T-helper 17 cell (primary cell): ENCODE results near the gene CHAT. TPM values are rescaled to one million over a fixed set of nuclear protein-coding genes. Genes with fewer than 3 reads are reported as not detected.

ENCODE experiments used
- ATAC-seq: fragments of 150-1000 bp; cut with Tn5 transposase; 2 replicates; pipeline ENCODE4 v1.10.0; 2021; ENCODE audit warnings: mild to moderate bottlenecking, moderate library complexity
- DNase-seq, 3 donors: peaks; one replicate each; pipeline versions ENCODE4 v3.0.0 to v3.0.0-alpha.2; 2020 to 2021
- H3K9me3 ChIP-seq: one replicate; pipeline ENCODE4 v1.7.0; 2013; ENCODE audit warnings: low read length, mild to moderate bottlenecking; ENCODE audit not compliant: control insufficient read depth, poor library complexity, severe bottlenecking
- H3K27ac Mint-ChIP-seq: one replicate; pipeline ENCODE4 v1.8.0; 2022; ENCODE audit warnings: mild to moderate bottlenecking, moderate library complexity, mixed read lengths
- H3K27me3 Mint-ChIP-seq: one replicate; pipeline ENCODE4 v1.8.0; 2022; ENCODE audit warnings: mixed read lengths
- H3K36me3 Mint-ChIP-seq: one replicate; pipeline ENCODE4 v1.8.0; 2022; ENCODE audit warnings: low read depth, mixed read lengths
- H3K4me1 Mint-ChIP-seq: one replicate; pipeline ENCODE4 v1.8.0; 2022; ENCODE audit warnings: mild to moderate bottlenecking, mixed read lengths
- H3K4me3 Mint-ChIP-seq: one replicate; pipeline ENCODE4 v1.8.0; 2022; ENCODE audit warnings: mild to moderate bottlenecking, moderate library complexity, mixed read lengths
- total RNA-seq, 4 donors: library from RNA in 2 of 4; stranded (reverse) in 2 of 4; gene quantifications; one replicate each; pipeline ENCODE4 v1.2.3 and lab custom pipeline; 2022 to 2026

CHAT gene
- total RNA-seq, 2 donors from 2014 or later = not detected

GRCh38 chr10:49592726-49593563 is 20.9 kb upstream of the CHAT start:
- peak; percentile 71 for ATAC-seq
- no peaks in the 10 kb centered on the region for H3K9me3 ChIP-seq
- peaks cover 5% of the 10 kb centered on the region for H3K4me1 Mint-ChIP-seq
- H3K27ac Mint-ChIP-seq = no peak overlapping the region
- peak in 2 of 3 donors; percentile 38 to 40 for DNase-seq
- H3K36me3 Mint-ChIP-seq = no peaks in the 10 kb centered on the region
- peaks cover 46% of the 10 kb centered on the region for H3K27me3 Mint-ChIP-seq
- no peak overlapping the region for H3K4me3 Mint-ChIP-seq

- H3K27ac Mint-ChIP-seq = no peak overlapping the region
Measured at GRCh38 chr10:49593564-49593875, 20.3 kb upstream of the CHAT start.

GRCh38 chr10:49593998-49594397 is 19.8 kb upstream of the CHAT start:
- DNase-seq (no peak), ATAC-seq (no peak)
- H3K4me3 Mint-ChIP-seq = no peak overlapping the region
- peaks cover 43% of the 10 kb centered on the region for H3K27me3 Mint-ChIP-seq
- H3K4me1 Mint-ChIP-seq = peaks cover 5% of the 10 kb centered on the region
- no peak overlapping the region for H3K27ac Mint-ChIP-seq
- H3K36me3 Mint-ChIP-seq = no peaks in the 10 kb centered on the region
- H3K9me3 ChIP-seq = no peaks in the 10 kb centered on the region

More at GRCh38 chr10:49593564-49593875, 20.3 kb upstream of the CHAT start:
- ATAC-seq = no peak
- peaks cover 5% of the 10 kb centered on the region for H3K4me1 Mint-ChIP-seq
- DNase-seq = no peak
- H3K4me3 Mint-ChIP-seq = no peak overlapping the region
- H3K36me3 Mint-ChIP-seq = no peaks in the 10 kb centered on the region
- H3K27me3 Mint-ChIP-seq = peaks cover 43% of the 10 kb centered on the region
- H3K9me3 ChIP-seq = no peaks in the 10 kb centered on the region

- Mint-ChIP-seq H3K27me3 (peaks cover 46% of the 10 kb centered on the region), H3K4me3 (no peak overlapping the region), H3K27ac (no peak overlapping the region), H3K4me1 (peaks cover 5% of the 10 kb centered on the region), H3K36me3 (no peaks in the 10 kb centered on the region)
- H3K9me3 ChIP-seq = no peaks in the 10 kb centered on the region
- DNase-seq (no peak), ATAC-seq (no peak)
Measured at GRCh38 chr10:49594594-49594993, 19.2 kb upstream of the CHAT start.

GRCh38 chr10:49595003-49595712 is 18.7 kb upstream of the CHAT start:
- no peaks in the 10 kb centered on the region for H3K36me3 Mint-ChIP-seq
- peaks cover 5% of the 10 kb centered on the region for H3K4me1 Mint-ChIP-seq
- H3K27ac Mint-ChIP-seq = no peak overlapping the region
- ATAC-seq = no peak
- no peaks in the 10 kb centered on the region for H3K9me3 ChIP-seq
- H3K27me3 Mint-ChIP-seq = peaks cover 51% of the 10 kb centered on the region
- DNase-seq = no peak
- no peak overlapping the region for H3K4me3 Mint-ChIP-seq

- Mint-ChIP-seq H3K36me3 (no peaks in the 10 kb centered on the region), H3K27me3 (peaks cover 58% of the 10 kb centered on the region), H3K27ac (no peak overlapping the region), H3K4me1 (peaks cover 5% of the 10 kb centered on the region), H3K4me3 (no peak overlapping the region)
- no peak for DNase-seq
- H3K9me3 ChIP-seq = no peaks in the 10 kb centered on the region
- no peak for ATAC-seq
Measured at GRCh38 chr10:49595713-49596492, 17.9 kb upstream of the CHAT start.

- DNase-seq (no peak), ATAC-seq (no peak)
- Mint-ChIP-seq H3K4me1 (peaks cover 5% of the 10 kb centered on the region), H3K27me3 (peaks cover 61% of the 10 kb centered on the region), H3K36me3 (no peaks in the 10 kb centered on the region), H3K27ac (no peak overlapping the region), H3K4me3 (no peak overlapping the region)
- no peaks in the 10 kb centered on the region for H3K9me3 ChIP-seq
Measured at GRCh38 chr10:49596493-49596809, 17.4 kb upstream of the CHAT start.

- Mint-ChIP-seq H3K36me3 (no peaks in the 10 kb centered on the region), H3K27me3 (peaks cover 61% of the 10 kb centered on the region), H3K27ac (no peak overlapping the region), H3K4me1 (peaks cover 5% of the 10 kb centered on the region), H3K4me3 (no peak overlapping the region)
- ATAC-seq (no peak), DNase-seq (no peak)
- H3K9me3 ChIP-seq = no peaks in the 10 kb centered on the region
Measured at GRCh38 chr10:49596836-49597235, 17.0 kb upstream of the CHAT start.

- Mint-ChIP-seq H3K27me3 (peaks cover 65% of the 10 kb centered on the region), H3K27ac (no peak overlapping the region), H3K4me1 (peaks cover 5% of the 10 kb centered on the region), H3K4me3 (no peak overlapping the region), H3K36me3 (no peaks in the 10 kb centered on the region)
- DNase-seq (no peak), ATAC-seq (no peak)
- H3K9me3 ChIP-seq = no peaks in the 10 kb centered on the region
Measured at GRCh38 chr10:49597426-49598163, 16.2 kb upstream of the CHAT start.

GRCh38 chr10:49598164-49598856 is 15.5 kb upstream of the CHAT start:
- Mint-ChIP-seq H3K36me3 (no peaks in the 10 kb centered on the region), H3K4me3 (no peak overlapping the region)

GRCh38 chr10:49598986-49599385 is 14.9 kb upstream of the CHAT start:
- Mint-ChIP-seq H3K27ac (no peak overlapping the region), H3K4me1 (no peaks in the 10 kb centered on the region), H3K36me3 (no peaks in the 10 kb centered on the region), H3K27me3 (peaks cover 66% of the 10 kb centered on the region), H3K4me3 (no peak overlapping the region)
- ATAC-seq (no peak), DNase-seq (no peak)
- no peaks in the 10 kb centered on the region for H3K9me3 ChIP-seq

More at GRCh38 chr10:49598164-49598856, 15.5 kb upstream of the CHAT start:
- DNase-seq (no peak), ATAC-seq (no peak)
- Mint-ChIP-seq H3K27me3 (peaks cover 65% of the 10 kb centered on the region), H3K4me1 (peaks cover 2% of the 10 kb centered on the region), H3K27ac (no peak overlapping the region)
- H3K9me3 ChIP-seq = no peaks in the 10 kb centered on the region

- Mint-ChIP-seq H3K4me1 (no peaks in the 10 kb centered on the region), H3K36me3 (no peaks in the 10 kb centered on the region), H3K27me3 (peaks cover 68% of the 10 kb centered on the region), H3K4me3 (no peak overlapping the region), H3K27ac (no peak overlapping the region)
- ATAC-seq = no peak
- DNase-seq = no peak
- no peaks in the 10 kb centered on the region for H3K9me3 ChIP-seq
Measured at GRCh38 chr10:49599546-49599945, 14.3 kb upstream of the CHAT start.
